Neuronal stem cell (in vitro differentiated cells): ENCODE measurements around the gene FGFBP3.

Experiments used
- DNase-seq: peaks from one replicate; pipeline ENCODE4 v3.0.0-alpha.2; 2013; ENCODE audit warnings: low spot score
- H2AFZ ChIP-seq: one replicate; pipeline ENCODE4 v1.6.1; 2013; ENCODE audit warnings: mild to moderate bottlenecking, low read length, inconsistent platforms
- H2AK5ac ChIP-seq: 2 replicates; pipeline ENCODE4 v1.6.1; 2013; ENCODE audit warnings: low read depth, mild to moderate bottlenecking, inconsistent platforms, low read length, moderate library complexity, mixed read lengths
- H2BK120ac ChIP-seq: 2 replicates; pipeline ENCODE4 v1.6.1; 2013; ENCODE audit warnings: low read depth, mild to moderate bottlenecking, inconsistent platforms, low read length, moderate library complexity, mixed read lengths
- H2BK12ac ChIP-seq: one replicate; pipeline ENCODE4 v1.6.1; 2013; ENCODE audit warnings: low read length, inconsistent platforms
- H2BK15ac ChIP-seq: 2 replicates; pipeline ENCODE4 v1.6.1; 2013; ENCODE audit warnings: mild to moderate bottlenecking, low read length, inconsistent platforms, mixed read lengths
- H2BK5ac ChIP-seq: one replicate; pipeline ENCODE4 v1.6.1; 2013; ENCODE audit warnings: inconsistent platforms, mild to moderate bottlenecking, low read length, moderate library complexity
- H3K14ac ChIP-seq: one replicate; pipeline ENCODE4 v1.6.1; 2013; ENCODE audit warnings: low read length, inconsistent platforms
- H3K18ac ChIP-seq: 2 replicates; pipeline ENCODE4 v1.6.1; 2013; ENCODE audit warnings: low read length, inconsistent platforms
- H3K23ac ChIP-seq: 2 replicates; pipeline ENCODE4 v1.6.1; 2013; ENCODE audit warnings: low read depth, mild to moderate bottlenecking, mixed read lengths, low read length, inconsistent platforms; ENCODE audit not compliant: poor library complexity
- H3K27ac ChIP-seq: replicated peaks from 3 replicates; pipeline ENCODE4 v1.5.1; 2013; ENCODE audit warnings: low read length, inconsistent platforms
- H3K27me3 ChIP-seq, 3 experiments: 2 replicates each; pipeline ENCODE4 v1.6.1; 2013; ENCODE audit warnings: low read length in 3 of 3, mild to moderate bottlenecking in 2 of 3, inconsistent platforms in 1 of 3, low read depth in 1 of 3, mixed read lengths in 1 of 3, moderate library complexity in 1 of 3; ENCODE audit not compliant: control insufficient read depth in 3 of 3, insufficient read depth in 3 of 3
- H3K36me3 ChIP-seq, 2 donors: replicated peaks in 1 of 2; 2 replicates each; pipeline ENCODE4 v1.6.1; 2013; ENCODE audit warnings: low read length in 2 of 2; ENCODE audit not compliant: control insufficient read depth in 2 of 2, insufficient read depth in 2 of 2
- H3K4ac ChIP-seq: 2 replicates; pipeline ENCODE4 v1.6.1; 2013; ENCODE audit warnings: inconsistent platforms, mild to moderate bottlenecking, low read length, moderate library complexity
- H3K4me1 ChIP-seq, 2 donors: 1 replicate in 1 of 2; 2 replicates in 1 of 2; pipeline ENCODE4 v1.6.1; 2013; ENCODE audit warnings: low read length in 2 of 2, low read depth in 1 of 2; ENCODE audit not compliant: control insufficient read depth in 2 of 2, insufficient read depth in 1 of 2
- H3K4me2 ChIP-seq: one replicate; pipeline ENCODE4 v1.6.1; 2013; ENCODE audit warnings: mild to moderate bottlenecking, low read length, inconsistent platforms; ENCODE audit not compliant: insufficient read depth, poor library complexity, severe bottlenecking
- H3K4me3 ChIP-seq, 2 donors: 2 replicates each; pipeline ENCODE4 v1.5.1; 2013; ENCODE audit warnings: low read length in 2 of 2, mild to moderate bottlenecking in 2 of 2, inconsistent platforms in 1 of 2, moderate library complexity in 1 of 2
- H3K79me1 ChIP-seq: one replicate; pipeline ENCODE4 v1.6.1; 2013; ENCODE audit warnings: low read depth, mild to moderate bottlenecking, inconsistent platforms, low read length, moderate library complexity
- H3K9ac ChIP-seq: one replicate; pipeline ENCODE4 v1.6.1; 2013; ENCODE audit warnings: mild to moderate bottlenecking, low read depth, low read length, inconsistent platforms; ENCODE audit not compliant: poor library complexity
- H3K9me3 ChIP-seq, 2 donors: replicated peaks in 1 of 2; 2 replicates each; pipeline versions ENCODE3 to v1.6.1; 2013; ENCODE audit warnings: low read length in 2 of 2, mild to moderate bottlenecking in 2 of 2, inconsistent platforms in 1 of 2, low read depth in 1 of 2, mixed read lengths in 1 of 2, moderate library complexity in 1 of 2; ENCODE audit not compliant: control insufficient read depth in 2 of 2, insufficient read depth in 1 of 2
- H4K8ac ChIP-seq: one replicate; pipeline ENCODE4 v1.6.1; 2013; ENCODE audit warnings: low read depth, mild to moderate bottlenecking, inconsistent platforms, low read length, moderate library complexity
- H4K91ac ChIP-seq: one replicate; pipeline ENCODE4 v1.6.1; 2013; ENCODE audit warnings: low read length, low read depth, mild to moderate bottlenecking, inconsistent platforms; ENCODE audit not compliant: poor library complexity
- WGBS, 2 donors: extraction: QIAGEN DNeasy Blood & Tissue Kit; methylation state at CpG; one replicate each; pipeline ENCODE4 v1.1.7; 2013; ENCODE audit warnings: missing lambda C conversion rate in 2 of 2, mixed read lengths in 1 of 2; ENCODE audit not compliant: insufficient read length in 2 of 2, insufficient replicate concordance in 1 of 2; ENCODE audit errors: extremely low coverage in 2 of 2; 5-methylcytosine and 5-hydroxymethylcytosine counted together

The FGFBP3 gene

DNA sequence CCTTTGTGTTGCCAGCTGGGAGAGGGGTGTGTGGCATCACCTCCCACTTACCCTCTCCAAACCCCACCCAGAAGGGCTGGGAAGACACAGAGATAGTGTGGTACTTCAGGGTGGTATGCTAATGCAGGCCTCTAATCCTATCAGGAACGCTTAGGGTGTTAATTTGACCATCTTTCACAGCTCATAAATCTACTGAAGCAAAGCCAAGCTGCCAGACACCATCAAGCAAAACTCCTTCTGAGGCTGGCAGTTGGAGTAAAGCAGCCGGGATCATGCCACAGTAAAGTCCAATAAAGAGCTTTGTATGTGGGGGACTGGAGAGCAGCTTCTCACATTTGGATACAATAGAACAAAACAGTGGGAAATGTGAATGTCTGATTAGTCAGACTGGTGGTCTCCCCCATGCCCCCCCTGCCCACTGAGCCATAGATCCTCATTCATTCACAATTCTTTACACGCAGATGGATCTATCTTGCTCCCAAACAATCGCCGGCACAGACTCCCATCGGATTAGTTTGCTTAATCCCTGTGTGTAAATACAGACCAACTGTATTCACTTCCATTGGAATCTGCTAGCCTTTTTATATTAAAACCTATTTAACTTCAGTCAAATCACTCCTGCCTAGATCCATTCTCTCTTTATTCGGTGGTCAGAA, 29.6 kb downstream of the FGFBP3 start:
- Histone ChIP-seq H2AFZ (peak overlapping the region; percentile 74), H2AK5ac (no peak overlapping the region), H3K4me2 (peak overlapping the region; percentile 27), H3K18ac (peak overlapping the region; percentile 15), H2BK5ac (no peak overlapping the region), H2BK120ac (no peak overlapping the region), H3K27me3 (no peaks in the 10 kb centered on the region), H3K27ac (peak overlapping the region; percentile 91), H3K4me1 (peaks cover 26 to 28% of the 10 kb centered on the region in 2 donors), H4K91ac (no peak overlapping the region), H3K23ac (no peak overlapping the region), H4K8ac (no peak overlapping the region), H3K9ac (no peak overlapping the region), H3K4ac (no peak overlapping the region), H3K14ac (no peak overlapping the region), H3K79me1 (no peaks in the 10 kb centered on the region), H2BK12ac (no peak overlapping the region), H3K9me3 (peaks cover 0 to 4% of the 10 kb centered on the region in 2 donors), H3K36me3 (no peaks in the 10 kb centered on the region), H3K4me3 (peak overlapping the region in 1 of 2 donors; percentile 14), H2BK15ac (no peak overlapping the region)
- no CpG with 5 or more reads among the region's 7 CpGs for WGBS, 2 donors
- peak; percentile 69 for DNase-seq

DNA sequence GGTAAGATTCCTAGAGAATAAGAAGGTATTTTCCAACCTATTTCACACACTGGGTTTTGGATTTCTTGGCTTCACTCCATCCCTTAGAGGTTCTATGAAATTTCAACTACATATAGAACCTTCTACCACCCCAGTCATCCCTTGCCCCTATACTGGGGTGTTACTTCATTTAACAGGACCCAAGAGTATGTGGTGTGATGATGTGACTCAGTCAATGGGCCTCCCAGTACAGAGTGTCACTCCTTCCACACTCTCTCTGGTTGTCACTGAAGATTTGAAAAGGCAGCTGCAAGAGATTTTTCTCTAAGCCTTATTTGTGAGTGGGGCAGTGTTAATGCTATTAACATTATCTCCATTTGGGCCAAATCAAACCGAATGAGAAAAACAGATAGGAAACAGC, 33.5 kb downstream of the FGFBP3 start:
- no peak overlapping the region for H3K23ac ChIP-seq
- H3K9ac ChIP-seq = no peak overlapping the region
- no peaks in the 10 kb centered on the region for H3K36me3 ChIP-seq
- H3K14ac ChIP-seq = no peak overlapping the region
- H3K4me1 ChIP-seq = peaks cover 13 to 15% of the 10 kb centered on the region in 2 donors
- H3K9me3 ChIP-seq = no peaks in the 10 kb centered on the region
- no peak overlapping the region for H3K27ac ChIP-seq
- no CpG with 5 or more reads among the region's 1 CpG for WGBS, 2 donors
- H2BK12ac ChIP-seq = no peak overlapping the region
- H2BK5ac ChIP-seq = no peak overlapping the region
- no peak overlapping the region for H2BK120ac ChIP-seq
- H4K91ac ChIP-seq = no peak overlapping the region
- no peak overlapping the region for H2AK5ac ChIP-seq
- no peak overlapping the region for H2AFZ ChIP-seq
- no peaks in the 10 kb centered on the region for H3K79me1 ChIP-seq
- DNase-seq = no peak
- no peaks in the 10 kb centered on the region for H3K27me3 ChIP-seq
- no peak overlapping the region for H3K4me2 ChIP-seq
- H4K8ac ChIP-seq = no peak overlapping the region
- no peak overlapping the region for H3K18ac ChIP-seq
- no peak overlapping the region for H3K4ac ChIP-seq
- H2BK15ac ChIP-seq = no peak overlapping the region
- no peak overlapping the region for H3K4me3 ChIP-seq

DNA sequence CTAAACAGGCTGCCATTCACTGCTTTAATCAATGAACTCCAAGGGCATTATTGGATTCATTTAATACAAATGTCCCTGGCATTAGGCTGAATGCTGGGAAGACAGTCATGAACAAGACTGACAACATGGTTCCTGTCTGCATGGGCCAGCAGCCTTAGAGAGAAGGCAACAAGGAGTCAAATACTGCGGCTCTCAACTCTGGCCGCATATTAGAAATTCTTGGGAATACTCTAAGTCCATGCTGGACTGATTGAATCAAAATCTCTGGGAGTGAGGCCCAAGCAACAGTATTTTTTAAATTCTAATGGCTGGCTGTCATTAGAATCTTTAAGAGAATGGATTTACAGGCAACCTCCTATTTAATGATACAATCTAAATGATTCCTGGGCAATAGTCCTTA, 34.1 kb downstream of the FGFBP3 start:
- Histone ChIP-seq H3K4me3 (no peak overlapping the region), H3K27me3 (no peaks in the 10 kb centered on the region), H4K91ac (no peak overlapping the region), H3K4me1 (peaks cover 9 to 11% of the 10 kb centered on the region in 2 donors), H3K4ac (no peak overlapping the region), H3K36me3 (no peaks in the 10 kb centered on the region), H2BK5ac (no peak overlapping the region), H3K9ac (no peak overlapping the region), H3K14ac (no peak overlapping the region), H4K8ac (no peak overlapping the region), H3K27ac (peak overlapping the region; percentile 44), H2BK12ac (no peak overlapping the region), H3K9me3 (no peaks in the 10 kb centered on the region), H3K79me1 (no peaks in the 10 kb centered on the region), H2AK5ac (no peak overlapping the region), H3K23ac (no peak overlapping the region), H3K18ac (no peak overlapping the region), H2BK120ac (no peak overlapping the region), H2BK15ac (no peak overlapping the region), H3K4me2 (no peak overlapping the region), H2AFZ (peak overlapping the region; percentile 41)
- WGBS, 2 donors = no CpG with 5 or more reads among the region's 2 CpGs
- no peak for DNase-seq

DNA sequence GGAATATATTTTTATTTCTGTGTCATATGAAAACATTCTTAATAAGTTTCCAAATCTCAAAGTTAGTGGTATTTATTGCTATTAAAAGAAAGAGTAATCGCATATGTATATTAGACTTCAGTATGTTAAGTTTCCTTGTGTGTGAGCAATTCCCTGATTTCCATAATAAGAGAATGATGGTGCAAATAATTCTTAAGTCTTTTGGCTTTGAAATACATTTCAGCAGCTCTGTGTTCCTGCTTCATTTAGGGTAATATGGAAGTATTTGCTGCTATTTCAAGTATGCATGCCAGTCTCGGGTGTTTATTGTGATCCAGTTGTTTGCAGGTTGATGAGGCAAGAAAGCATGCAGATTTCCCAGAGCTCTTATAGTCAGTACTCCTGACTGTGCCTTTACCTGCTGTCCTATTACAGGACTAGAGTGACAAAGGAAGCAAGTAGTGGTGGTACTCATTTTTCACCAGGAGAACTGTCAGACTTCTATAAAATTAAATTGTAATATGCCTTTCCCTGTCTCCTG, 43.7 kb downstream of the FGFBP3 start:
- H3K4ac ChIP-seq = no peak overlapping the region
- H3K9me3 ChIP-seq = no peaks in the 10 kb centered on the region
- peaks cover 3 to 64% of the 10 kb centered on the region in 2 donors for H3K36me3 ChIP-seq
- no peaks in the 10 kb centered on the region for H3K79me1 ChIP-seq
- H3K27me3 ChIP-seq = no peaks in the 10 kb centered on the region
- H2AK5ac ChIP-seq = no peak overlapping the region
- no peak overlapping the region for H3K18ac ChIP-seq
- peaks cover 5 to 9% of the 10 kb centered on the region in 2 donors for H3K4me1 ChIP-seq
- H2AFZ ChIP-seq = no peak overlapping the region
- no CpG with 5 or more reads among the region's 2 CpGs for WGBS, 2 donors
- no peak overlapping the region for H4K8ac ChIP-seq
- H3K23ac ChIP-seq = no peak overlapping the region
- no peak overlapping the region for H2BK120ac ChIP-seq
- DNase-seq = no peak
- no peak overlapping the region for H4K91ac ChIP-seq
- H3K4me2 ChIP-seq = no peak overlapping the region
- H3K14ac ChIP-seq = no peak overlapping the region
- no peak overlapping the region for H2BK15ac ChIP-seq
- H3K27ac ChIP-seq = no peak overlapping the region
- no peak overlapping the region for H3K4me3 ChIP-seq
- H2BK5ac ChIP-seq = no peak overlapping the region
- no peak overlapping the region for H2BK12ac ChIP-seq
- no peak overlapping the region for H3K9ac ChIP-seq
